HG02759 (cell line): ENCODE measurements around the gene TGFB2.
A peak's percentile ranks its signal among the peaks of the same experiment; 100 is the strongest.

Experiments
- ATAC-seq: cut with Tn5 transposase; IDR thresholded peaks from one replicate; pipeline ENCODE4 v1.9.1; 2021; ENCODE audit warnings: mild to moderate bottlenecking, moderate library complexity; ENCODE audit not compliant: unreplicated experiment

Gene TGFB2

DNA sequence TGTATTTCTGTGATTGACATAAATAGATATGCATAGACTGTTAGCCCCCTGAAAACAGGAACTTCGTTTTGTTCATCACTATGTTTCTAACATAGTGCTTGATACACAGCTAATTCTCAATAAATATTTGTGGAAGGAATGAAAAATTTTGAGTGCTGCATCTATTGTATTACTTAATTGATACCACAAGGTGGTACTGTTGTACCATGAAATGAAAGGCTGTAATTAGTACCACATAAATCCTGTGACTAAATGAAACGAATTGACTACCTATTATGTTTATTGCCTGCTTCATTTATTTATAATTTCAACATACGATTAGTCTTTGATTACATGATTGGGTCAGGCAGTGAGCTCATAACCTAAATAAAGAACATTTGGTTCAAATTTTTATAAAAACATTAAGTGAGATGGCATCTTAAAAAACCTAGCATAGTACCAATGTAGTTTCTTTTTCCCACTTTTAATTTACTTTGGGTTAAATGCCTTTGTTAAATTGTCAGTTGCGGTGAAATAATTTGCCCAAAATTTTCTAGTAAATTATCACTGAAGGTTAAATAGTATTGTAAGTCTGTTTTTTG is 15.0 kb upstream of the TGFB2 start:
- ATAC-seq, result no peak

DNA sequence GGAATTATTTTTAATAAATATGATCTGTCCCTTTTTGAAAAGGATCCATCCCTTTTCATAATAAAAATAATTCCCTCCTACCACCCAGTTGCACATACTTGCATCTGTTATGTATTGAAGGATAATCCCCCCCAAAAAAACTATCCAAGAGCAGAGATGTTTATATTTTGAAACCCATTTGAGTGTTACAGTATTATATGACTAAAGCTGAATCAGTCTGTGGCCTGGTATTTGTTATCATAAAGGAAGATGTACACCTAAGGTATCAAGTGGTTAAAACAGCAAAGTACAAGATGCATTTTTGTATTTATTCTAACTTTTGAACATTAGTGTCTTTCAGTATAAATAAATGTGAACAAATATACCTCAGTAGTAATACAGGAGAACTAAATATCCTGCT is 12.7 kb upstream of the TGFB2 start:
- no peak for ATAC-seq

DNA sequence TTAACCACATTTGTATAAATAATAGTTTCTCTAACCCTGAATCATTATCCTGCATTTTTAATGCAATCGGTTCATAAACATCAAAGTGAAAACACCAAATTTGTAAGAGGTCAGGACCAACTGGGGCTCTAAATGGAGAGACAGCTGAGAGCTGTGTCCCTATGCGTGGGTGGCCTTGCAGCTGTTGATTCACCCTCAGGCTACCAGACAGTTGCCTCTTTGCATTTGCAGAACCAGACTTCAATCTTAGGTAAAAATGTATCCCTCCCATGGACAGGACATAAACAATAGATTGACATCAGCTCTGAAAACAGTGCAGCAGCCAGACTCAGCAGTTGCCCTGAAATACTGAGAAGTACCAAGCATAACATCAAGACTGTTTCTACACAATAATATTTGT is 8.8 kb upstream of the TGFB2 start:
- ATAC-seq, result no peak

DNA sequence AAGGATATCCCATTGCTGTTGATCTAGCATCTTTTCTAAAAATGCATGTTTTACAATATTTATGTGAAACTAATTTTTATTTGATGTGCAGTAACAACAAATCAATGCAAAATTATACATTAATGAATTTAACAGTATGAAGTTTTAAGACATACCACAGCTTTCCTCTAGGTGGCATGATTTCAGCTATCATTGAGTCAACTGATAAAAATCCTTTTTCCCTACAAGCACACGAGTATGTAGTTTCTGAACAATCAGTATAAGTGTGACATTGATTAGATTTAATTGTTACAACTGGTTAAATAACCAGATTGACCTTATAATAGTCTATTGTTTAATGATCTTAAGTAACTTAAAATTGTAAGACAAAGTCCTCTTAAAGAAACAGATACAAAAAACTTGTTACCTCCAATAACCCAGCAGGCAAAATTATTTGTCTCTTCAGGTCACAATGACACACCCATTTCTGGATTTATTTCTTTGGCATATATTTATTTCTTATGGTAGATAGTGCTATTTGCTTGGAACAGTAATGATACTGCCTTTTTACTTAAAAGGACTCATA is 5.8 kb upstream of the TGFB2 start:
- ATAC-seq, result peak; percentile 58

DNA sequence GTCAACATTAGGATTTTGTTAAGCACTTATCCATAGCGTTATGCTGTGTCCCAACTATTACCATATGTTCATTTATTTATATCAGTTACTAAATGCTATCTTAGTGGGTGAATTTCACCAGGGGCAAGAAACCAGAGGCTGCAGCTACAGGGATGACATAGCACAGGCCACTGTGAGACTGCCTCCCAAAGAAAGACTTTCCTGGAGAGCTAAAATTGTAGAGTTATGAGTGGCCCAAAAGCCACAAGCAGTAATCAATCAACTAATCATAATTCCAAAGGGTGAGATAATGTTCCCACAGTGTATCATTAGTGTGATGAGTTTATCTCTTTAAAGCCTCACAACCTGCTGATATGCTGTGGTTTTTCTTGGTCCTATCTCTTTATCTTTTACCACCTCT is 3.8 kb upstream of the TGFB2 start:
- ATAC-seq, result no peak

DNA sequence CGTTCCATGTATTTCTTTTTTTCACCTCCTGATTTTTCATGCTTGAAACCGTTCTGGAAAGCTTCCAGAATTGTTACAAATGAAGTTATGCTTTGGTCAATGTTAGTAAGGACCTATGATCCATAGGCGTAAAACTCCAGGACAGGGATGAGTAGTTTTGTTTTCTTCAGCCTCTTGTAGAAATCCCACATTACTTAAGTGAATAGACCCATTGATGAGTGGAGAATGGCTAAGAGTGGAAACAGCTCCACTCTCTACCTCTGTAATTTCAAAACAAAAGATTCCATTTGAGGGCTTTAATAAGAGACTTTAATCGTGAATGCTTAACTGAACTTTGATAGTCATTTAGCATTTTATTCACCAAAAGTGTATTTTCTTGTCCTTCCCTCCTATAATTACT is 3.0 kb upstream of the TGFB2 start:
- ATAC-seq, result no peak

DNA sequence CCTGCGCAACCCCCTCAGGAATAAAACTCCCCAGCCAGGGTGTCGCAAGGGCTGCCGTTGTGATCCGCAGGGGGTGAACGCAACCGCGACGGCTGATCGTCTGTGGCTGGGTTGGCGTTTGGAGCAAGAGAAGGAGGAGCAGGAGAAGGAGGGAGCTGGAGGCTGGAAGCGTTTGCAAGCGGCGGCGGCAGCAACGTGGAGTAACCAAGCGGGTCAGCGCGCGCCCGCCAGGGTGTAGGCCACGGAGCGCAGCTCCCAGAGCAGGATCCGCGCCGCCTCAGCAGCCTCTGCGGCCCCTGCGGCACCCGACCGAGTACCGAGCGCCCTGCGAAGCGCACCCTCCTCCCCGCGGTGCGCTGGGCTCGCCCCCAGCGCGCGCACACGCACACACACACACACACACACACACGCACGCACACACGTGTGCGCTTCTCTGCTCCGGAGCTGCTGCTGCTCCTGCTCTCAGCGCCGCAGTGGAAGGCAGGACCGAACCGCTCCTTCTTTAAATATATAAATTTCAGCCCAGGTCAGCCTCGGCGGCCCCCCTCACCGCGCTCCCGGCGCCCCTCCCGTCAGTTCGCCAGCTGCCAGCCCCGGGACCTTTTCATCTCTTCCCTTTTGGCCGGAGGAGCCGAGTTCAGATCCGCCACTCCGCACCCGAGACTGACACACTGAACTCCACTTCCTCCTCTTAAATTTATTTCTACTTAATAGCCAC is 696 bp downstream of the TGFB2 start:
- peak; percentile 76 for ATAC-seq

DNA sequence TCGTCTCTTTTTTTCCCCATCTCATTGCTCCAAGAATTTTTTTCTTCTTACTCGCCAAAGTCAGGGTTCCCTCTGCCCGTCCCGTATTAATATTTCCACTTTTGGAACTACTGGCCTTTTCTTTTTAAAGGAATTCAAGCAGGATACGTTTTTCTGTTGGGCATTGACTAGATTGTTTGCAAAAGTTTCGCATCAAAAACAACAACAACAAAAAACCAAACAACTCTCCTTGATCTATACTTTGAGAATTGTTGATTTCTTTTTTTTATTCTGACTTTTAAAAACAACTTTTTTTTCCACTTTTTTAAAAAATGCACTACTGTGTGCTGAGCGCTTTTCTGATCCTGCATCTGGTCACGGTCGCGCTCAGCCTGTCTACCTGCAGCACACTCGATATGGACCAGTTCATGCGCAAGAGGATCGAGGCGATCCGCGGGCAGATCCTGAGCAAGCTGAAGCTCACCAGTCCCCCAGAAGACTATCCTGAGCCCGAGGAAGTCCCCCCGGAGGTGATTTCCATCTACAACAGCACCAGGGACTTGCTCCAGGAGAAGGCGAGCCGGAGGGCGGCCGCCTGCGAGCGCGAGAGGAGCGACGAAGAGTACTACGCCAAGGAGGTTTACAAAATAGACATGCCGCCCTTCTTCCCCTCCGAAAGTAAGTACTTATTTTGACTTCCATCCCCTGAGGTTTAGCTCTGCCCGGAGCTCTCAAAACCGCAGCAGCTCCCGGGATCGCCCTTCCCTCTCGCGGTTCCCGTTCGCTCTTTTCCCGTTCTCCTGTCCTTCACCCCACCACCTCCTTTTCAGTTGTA is 1.5 kb downstream of the TGFB2 start:
- no peak for ATAC-seq

DNA sequence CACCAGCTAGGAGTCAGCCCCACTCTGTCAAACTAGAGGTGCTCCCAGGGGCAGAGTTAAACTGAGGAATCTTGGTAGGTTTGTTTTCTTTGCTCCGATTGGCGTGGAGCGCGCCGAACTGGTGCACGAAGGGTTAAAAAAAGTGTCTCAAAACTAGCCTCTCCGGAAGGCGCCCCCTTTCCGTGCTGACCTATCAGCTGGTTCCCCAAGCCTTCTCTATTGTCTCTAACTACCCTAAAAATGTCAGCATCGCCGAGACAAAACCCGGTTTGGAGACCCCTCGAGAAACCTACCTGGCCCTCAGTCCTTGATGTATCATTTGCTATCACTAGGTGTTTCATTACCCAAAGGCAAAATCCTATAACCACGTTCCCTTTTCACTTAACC is 2.2 kb downstream of the TGFB2 start:
- ATAC-seq, result no peak

DNA sequence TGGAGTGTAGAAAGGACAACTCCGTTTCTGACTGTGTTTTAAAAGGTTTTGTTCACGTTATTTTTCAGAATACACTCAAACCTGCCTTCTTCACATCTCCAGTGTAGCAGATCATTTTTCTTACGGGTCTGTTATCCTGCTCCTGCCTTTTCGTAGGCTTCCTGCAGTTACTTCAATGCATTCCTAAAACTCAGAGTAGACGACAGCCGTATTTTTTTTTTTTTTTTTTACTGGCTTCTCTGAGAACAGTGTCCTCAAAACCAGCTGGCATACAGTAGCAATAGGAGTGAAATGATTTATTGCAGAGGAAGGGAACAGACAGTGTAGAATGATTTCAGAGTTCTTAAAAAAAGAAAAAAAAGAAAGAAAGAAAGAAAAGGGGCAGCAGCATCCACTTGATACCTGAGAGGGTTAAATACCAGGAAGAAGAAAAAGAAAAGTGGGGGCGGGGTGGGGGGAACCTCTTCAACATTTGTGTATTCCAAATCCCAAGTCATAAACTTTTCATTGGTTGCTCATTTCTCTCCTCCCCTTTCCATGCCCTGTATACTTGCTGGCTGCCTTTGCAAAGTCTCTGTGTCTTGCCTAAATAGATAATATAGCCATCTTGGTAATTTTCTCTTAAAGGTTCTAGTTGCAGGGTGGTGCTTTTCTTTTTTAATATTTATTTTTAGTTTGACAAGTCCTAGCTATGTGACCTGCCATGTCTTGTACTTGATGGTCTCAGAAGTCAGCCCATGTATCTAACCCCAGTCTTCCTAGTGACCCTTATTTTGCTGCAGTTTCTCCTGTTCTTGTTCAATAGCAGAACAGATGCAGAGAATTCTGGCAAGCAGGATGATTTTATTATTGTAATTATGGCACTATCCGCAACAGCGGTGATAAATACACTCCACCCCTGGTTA is 2.8 kb downstream of the TGFB2 start:
- no peak for ATAC-seq

DNA sequence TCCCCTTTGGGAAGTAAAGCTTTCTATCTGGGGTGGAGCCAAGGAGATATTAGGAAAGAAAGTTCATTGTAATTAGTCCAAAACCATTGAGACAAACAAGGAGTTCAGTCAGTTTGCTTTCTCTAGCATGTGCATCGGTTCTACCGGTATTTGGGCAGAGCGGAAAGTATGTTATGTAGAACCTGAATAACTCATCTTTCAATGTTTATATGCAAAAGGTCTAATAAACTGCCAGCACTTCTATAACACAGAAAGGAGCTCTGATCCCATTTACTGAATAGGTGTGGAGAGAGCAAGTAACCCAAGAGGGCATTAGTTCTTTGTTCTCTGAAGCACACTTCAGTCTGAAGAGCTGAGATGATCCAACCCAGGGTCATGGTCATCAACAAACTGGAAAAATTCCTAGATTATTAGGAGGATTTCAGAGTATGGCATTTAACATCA is 3.5 kb downstream of the TGFB2 start:
- no peak for ATAC-seq

DNA sequence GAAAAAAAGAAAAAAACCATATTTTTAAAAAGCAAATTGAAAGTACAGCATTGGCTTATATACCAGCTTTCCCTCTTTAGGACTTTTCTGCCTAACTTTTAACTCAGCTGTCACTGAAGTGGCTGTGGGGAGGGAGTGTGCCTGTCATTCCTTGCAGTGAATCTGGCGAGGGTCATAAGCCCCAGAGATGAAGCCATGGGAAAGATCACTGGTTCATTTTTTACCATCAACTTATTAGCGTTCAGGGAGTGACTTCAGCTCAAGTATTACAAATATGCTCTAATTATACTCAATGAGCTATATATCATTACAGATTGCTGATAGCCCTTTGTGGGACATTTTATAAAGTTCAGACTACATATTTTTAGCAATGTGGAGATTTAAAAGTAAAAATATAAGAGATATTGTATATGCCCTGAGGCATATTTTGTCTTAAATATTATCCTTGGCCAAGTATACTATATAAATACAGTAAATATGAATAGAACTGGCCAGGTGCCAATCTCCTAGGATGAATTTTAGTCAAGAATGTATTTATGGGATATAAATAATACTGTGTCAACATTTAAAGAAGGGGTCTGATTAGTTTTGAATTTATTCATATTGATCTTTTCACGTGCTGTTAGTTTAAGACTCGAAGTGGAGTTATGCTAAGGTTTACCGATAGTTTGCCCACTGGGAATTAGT is 4.4 kb downstream of the TGFB2 start:
- ATAC-seq, result no peak

DNA sequence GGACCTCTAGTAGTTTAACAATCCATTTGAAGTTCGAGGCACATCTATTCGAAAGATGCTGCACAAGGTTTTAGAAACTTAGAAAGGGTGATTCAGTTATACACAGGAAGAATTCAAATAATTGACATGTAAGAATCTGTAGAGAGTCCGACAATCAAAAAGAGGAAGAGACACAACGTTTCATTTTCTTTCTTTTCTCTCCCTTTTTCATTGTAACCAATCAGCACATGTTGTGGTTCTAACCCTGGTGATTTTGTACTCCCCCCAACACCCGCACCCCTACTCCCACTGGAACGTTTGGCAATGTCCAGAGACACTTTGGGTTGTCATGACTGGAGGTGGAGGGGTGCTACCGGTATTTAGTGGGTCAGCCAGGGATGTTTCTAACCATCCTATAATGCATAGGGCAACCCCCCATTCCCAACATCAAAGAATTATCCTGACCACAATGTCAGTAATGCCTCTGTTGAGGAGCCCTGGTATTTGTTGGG is 4.9 kb downstream of the TGFB2 start:
- no peak for ATAC-seq

DNA sequence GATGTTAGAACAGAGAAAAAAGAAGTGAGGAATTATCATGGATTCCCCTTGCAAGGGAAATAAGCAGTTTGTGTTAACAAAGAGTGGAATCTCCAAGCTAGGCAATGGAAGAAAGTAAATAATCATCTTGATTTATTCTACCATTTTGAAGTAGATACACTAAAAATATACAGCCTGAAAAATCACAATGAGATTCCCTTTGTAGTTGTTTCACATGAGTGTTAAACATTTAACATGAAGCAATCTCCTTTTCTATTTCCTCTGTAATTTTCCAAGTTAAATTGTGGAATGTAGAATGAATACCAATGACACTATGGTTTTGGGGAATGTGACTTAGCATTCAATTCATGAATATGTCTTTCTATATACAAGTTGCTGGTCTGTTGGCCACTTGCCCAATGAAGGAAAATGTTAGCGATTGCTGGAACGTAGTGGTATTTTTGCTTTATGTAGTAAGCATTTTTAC is 5.7 kb downstream of the TGFB2 start:
- ATAC-seq, result no peak

DNA sequence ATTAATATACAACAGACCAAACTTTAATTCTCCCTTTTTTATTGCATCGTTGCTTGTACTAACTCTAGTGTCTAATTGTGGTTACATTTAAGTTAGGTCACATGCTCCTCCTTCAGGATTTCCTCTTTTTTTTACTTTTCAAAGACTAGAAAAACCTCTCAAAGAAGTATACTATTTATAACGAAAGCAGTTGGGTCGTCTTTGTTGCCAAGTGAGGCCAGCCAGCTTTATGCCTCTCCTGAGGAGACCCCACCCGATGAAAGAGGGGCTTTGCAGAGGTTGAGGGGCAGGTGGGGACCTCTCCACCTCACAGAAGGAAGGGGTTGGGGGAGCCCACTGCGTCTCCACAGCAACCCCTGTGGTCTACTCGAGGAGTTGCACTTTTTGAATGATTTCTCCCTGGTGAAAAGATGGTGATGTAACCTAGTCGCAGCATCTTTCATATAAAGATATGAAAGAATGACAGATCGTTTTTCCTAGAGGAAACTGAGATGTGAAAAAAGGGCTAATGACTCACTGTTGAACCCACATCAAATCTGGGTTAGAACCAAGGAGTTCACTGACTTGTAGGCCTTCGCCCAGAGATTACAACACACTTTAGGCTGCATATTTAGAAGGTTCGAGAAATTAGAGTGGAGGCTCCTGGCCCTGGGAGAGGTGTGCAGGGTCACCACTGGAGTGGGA is 6.4 kb downstream of the TGFB2 start:
- ATAC-seq, result peak; percentile 52

DNA sequence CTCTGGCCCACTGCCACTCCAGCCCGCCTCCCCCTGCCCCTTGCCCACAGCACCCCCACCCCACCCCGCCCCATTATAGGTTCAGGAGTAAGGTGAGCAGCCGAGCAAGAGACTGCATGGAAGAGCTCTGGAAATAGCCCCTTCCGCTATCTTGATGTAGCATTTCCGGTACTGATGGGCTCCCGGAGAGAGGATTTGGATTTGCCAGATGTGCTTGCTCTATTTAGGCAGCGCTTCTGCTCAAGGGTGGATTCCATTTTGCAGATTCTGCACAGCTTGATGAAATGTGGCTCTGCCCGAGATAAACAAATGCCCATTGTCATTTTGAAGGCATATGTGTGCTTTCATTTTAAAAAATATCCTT is 6.9 kb downstream of the TGFB2 start:
- no peak for ATAC-seq

DNA sequence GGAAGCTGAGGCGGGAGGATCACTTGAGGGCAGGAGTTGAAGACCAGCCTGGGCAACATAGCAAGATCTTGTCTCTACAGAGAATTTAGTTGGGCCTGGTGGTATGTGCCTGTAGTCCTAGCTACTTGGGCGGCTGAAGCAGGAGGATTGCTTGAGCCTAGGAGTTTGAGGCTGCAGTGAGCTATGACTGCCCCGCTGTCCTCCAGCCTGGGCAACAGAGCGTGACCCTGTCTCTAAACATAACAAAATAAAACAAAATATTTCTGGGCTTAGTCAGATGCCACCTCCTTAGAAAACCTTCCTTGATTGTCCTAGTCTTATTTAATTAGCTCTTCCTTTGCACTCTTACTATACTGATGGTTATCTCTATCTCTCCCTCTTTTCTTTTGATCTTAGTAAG is 8.5 kb downstream of the TGFB2 start:
- no peak for ATAC-seq

DNA sequence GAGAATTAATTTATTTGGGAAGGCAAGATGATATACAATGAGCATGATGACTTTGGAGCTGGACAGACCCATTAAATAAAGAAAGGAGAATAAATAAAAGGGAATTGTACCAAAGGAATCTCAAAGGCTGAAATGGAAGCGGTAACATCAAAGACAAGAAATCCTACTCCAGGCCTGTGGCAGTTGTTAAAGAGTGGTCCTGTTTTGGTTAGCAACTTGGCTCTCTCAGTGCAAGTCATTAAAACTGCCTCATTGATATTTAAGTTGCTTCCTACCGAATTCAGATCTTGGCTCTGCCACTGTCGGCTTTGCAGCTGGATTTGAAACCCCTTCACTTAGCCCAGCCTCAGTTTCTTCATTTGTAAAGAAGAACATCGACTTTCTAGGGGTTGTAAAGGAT is 10.1 kb downstream of the TGFB2 start:
- ATAC-seq, result no peak

DNA sequence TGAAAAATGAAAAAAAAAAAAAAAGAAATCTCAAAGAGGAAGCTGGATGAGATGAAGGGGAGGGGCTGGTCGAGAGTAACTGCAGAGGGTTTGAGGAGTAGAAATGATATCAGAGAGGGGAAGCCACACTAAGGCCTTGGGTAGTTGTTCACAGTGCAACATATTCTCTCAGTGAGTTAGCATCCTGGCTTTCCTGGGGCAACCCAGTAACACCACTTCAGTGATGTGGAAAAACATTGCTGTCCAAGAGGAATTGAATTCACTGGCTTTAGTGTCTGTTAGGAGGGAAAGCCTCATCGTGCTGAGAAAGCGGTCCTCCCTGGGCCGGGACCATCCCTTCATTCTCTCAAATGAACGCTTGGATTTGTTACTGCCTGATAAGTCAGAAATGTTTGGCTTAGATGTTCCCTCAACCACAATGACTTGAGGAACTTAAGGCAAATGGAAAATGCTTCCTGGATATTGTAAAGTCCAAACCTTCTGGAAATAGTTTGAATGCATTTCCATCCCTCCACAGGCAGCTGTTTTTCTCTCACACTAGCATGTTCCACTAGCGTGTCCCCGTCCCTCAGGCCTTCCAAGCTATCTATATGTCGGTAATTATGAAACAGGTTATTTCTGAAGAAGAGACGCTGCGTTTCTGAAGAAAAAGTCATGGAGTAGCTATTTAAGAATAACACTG is 12.2 kb downstream of the TGFB2 start:
- no peak for ATAC-seq
